Neural cell (in vitro differentiated cells): ENCODE results near the gene NPTN.

Source experiments
- MXI1 ChIP-seq: fragments of 450-650 bp; conservative IDR thresholded peaks from 2 replicates; pipeline ENCODE4 v1.6.1; 2014; ENCODE audit warnings: antibody characterized with exemption, mild to moderate bottlenecking; ENCODE audit not compliant: poor library complexity, severe bottlenecking
- TF ChIP-seq, protein P1 (sequence below): fragments of 450-650 bp; IDR thresholded peaks from 2 replicates; pipeline ENCODE4 v1.5.1; 2014; ENCODE audit warnings: antibody characterized with exemption, mild to moderate bottlenecking, moderate library complexity; ENCODE audit not compliant: poor library complexity, severe bottlenecking
- TF ChIP-seq, protein P2 (sequence below): IDR thresholded peaks from 2 replicates; pipeline ENCODE4 v1.6.1; 2012; ENCODE audit warnings: borderline replicate concordance

DNA sequence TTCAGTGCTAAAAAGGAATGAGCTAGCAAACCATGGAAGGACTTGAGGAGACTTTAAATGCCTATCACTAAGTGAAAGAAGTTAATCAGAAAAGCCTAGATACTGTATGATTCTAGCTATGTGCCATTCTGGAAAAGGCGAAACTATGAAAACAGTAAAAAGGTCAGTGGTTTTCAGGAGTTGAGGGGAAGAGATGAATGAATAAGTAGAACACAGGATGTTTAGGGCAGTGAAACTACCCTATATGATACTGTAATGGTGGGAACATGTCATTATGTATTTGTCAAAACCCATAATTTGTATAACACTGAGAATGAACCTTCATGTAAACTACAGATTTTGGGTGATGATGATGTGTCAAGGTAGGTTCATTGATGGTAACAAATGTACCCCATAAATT, 41.4 kb upstream of the NPTN start:
- TF ChIP-seq, protein P1, sequence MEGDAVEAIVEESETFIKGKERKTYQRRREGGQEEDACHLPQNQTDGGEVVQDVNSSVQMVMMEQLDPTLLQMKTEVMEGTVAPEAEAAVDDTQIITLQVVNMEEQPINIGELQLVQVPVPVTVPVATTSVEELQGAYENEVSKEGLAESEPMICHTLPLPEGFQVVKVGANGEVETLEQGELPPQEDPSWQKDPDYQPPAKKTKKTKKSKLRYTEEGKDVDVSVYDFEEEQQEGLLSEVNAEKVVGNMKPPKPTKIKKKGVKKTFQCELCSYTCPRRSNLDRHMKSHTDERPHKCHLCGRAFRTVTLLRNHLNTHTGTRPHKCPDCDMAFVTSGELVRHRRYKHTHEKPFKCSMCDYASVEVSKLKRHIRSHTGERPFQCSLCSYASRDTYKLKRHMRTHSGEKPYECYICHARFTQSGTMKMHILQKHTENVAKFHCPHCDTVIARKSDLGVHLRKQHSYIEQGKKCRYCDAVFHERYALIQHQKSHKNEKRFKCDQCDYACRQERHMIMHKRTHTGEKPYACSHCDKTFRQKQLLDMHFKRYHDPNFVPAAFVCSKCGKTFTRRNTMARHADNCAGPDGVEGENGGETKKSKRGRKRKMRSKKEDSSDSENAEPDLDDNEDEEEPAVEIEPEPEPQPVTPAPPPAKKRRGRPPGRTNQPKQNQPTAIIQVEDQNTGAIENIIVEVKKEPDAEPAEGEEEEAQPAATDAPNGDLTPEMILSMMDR = no peak
- no peak for TF ChIP-seq MXI1
- TF ChIP-seq, protein P2, sequence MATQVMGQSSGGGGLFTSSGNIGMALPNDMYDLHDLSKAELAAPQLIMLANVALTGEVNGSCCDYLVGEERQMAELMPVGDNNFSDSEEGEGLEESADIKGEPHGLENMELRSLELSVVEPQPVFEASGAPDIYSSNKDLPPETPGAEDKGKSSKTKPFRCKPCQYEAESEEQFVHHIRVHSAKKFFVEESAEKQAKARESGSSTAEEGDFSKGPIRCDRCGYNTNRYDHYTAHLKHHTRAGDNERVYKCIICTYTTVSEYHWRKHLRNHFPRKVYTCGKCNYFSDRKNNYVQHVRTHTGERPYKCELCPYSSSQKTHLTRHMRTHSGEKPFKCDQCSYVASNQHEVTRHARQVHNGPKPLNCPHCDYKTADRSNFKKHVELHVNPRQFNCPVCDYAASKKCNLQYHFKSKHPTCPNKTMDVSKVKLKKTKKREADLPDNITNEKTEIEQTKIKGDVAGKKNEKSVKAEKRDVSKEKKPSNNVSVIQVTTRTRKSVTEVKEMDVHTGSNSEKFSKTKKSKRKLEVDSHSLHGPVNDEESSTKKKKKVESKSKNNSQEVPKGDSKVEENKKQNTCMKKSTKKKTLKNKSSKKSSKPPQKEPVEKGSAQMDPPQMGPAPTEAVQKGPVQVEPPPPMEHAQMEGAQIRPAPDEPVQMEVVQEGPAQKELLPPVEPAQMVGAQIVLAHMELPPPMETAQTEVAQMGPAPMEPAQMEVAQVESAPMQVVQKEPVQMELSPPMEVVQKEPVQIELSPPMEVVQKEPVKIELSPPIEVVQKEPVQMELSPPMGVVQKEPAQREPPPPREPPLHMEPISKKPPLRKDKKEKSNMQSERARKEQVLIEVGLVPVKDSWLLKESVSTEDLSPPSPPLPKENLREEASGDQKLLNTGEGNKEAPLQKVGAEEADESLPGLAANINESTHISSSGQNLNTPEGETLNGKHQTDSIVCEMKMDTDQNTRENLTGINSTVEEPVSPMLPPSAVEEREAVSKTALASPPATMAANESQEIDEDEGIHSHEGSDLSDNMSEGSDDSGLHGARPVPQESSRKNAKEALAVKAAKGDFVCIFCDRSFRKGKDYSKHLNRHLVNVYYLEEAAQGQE = no peak
